Retina (tissue), 1 donor: ENCODE measurements around the gene GPR153.

Experiments
- DNase-seq: peaks from one replicate; pipeline ENCODE4 v3.0.0-alpha.2; 2016

GPR153 gene

GRCh38 chr1:6198646-6199297 lies 62.1 kb downstream of the GPR153 start:
- no peak for DNase-seq

- DNase-seq: no peak
These were observed 63.0 kb downstream of the GPR153 start for GRCh38 chr1:6197746-6198427.
